OCI-LY7 (cell line): ENCODE measurements around the gene MACROD2.

Experiments used
- EZH2phosphoT487 ChIP-seq: fragments of 200-600 bp; sonication (generic); IDR thresholded peaks from 2 replicates; pipeline ENCODE4 v1.6.1; 2018; ENCODE audit warnings: low read depth, borderline replicate concordance, mild to moderate bottlenecking, mixed run types, antibody characterized with exemption, low read length, moderate library complexity, mixed read lengths
- TF ChIP-seq, protein P1 (sequence below): fragments of 200-600 bp; sonication (generic); conservative IDR thresholded peaks from 2 replicates; pipeline ENCODE4 v1.5.1; 2014; ENCODE audit warnings: mild to moderate bottlenecking, antibody characterized with exemption, low read length, moderate library complexity, mixed read lengths

DNA sequence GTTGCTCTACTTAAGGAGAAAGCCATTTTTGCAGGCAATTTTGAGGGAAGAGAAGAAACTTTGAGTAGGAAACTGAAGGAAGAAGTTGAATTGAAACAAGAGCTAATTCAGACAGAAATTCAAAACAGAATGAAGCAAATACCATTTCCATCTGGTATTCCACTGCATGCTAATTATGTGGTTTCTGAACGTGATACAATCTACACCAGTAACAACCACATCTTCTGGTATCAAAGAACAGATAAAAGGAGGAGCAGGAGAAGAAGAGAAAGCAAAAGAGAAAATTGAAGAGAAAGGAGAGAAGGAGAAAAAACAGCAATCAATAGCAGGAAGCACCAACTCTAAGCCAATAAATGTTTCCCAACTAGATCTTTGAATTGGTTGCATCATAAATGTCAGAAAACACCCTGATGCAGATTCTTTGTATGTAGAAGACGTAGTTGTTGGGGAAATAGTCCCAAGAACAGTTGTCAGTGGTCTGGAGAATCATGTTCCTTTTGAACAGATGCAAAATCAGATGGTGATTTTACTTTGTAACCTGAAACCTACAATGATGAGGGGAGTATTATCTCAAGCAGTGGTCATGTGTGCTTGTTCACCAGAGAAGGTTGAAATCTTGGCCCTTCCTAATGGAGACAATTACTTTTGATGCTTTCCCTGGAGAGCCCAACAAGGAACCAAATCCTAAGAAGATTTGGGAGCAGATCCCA lies 132.4 kb downstream of the MACROD2 start:
- no peak for TF ChIP-seq EZH2phosphoT487
- TF ChIP-seq, protein P1, sequence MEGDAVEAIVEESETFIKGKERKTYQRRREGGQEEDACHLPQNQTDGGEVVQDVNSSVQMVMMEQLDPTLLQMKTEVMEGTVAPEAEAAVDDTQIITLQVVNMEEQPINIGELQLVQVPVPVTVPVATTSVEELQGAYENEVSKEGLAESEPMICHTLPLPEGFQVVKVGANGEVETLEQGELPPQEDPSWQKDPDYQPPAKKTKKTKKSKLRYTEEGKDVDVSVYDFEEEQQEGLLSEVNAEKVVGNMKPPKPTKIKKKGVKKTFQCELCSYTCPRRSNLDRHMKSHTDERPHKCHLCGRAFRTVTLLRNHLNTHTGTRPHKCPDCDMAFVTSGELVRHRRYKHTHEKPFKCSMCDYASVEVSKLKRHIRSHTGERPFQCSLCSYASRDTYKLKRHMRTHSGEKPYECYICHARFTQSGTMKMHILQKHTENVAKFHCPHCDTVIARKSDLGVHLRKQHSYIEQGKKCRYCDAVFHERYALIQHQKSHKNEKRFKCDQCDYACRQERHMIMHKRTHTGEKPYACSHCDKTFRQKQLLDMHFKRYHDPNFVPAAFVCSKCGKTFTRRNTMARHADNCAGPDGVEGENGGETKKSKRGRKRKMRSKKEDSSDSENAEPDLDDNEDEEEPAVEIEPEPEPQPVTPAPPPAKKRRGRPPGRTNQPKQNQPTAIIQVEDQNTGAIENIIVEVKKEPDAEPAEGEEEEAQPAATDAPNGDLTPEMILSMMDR, result no peak
